ENCODE measurements around the gene ZFR2. TPM values are rescaled to one million over a fixed set of nuclear protein-coding genes. Genes with fewer than 3 reads are reported as not detected.

Gene ZFR2
- total RNA-seq, 4 donors from 2014 or later, result not detected

DNA sequence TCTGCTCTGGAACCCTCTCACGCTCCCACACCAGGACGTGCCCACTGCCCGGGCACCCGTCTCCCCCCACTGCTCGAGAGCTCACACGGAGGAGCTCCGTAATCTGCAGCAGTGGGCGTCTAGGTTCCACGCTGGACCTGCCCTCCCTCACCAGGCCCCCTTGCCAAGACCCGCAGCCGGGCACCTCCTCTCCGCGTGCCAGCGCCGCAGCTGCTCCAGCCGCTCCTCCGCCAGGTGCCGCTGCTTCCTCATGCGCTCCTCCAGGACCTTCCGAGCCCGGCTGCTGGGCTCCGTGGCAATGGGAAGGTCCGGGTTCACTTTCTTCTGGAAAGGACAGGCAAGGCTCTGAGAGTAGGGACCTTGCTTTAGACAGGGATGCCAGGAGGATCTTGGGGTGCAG lies 47.7 kb downstream of the ZFR2 start:
- Histone ChIP-seq H3K4me1 (peaks cover 0 to 4% (median 0%) of the 10 kb centered on the region in 4 donors), H3K27ac (no peak overlapping the region), H3K27me3 (peaks cover 6% of the 10 kb centered on the region), H3K9me3 (no peaks in the 10 kb centered on the region), H3K4me3 (no peak overlapping the region), H3K36me3 (no peaks in the 10 kb centered on the region)
- 81% methylated on average over 23 of the region's 23 CpGs; no CpG with 5 or more reads in 1 of the 2 donors for WGBS, 2 donors (ENCODE audit: low coverage in 1 of 2)
- no peak for DNase-seq
- intact Hi-C loops (cut with DNase I; ENCODE audit: low total_unique reads) (no loop called here), in situ Hi-C loops (cut with MboI; ENCODE audit: low pct_ligation_motif_present in 1 of 4, low pct_unique_long_range_greater_than_20kb in 1 of 4, low sequenced_read_pairs in 3 of 4) (no loop called here)
- TF ChIP-seq, protein P1, sequence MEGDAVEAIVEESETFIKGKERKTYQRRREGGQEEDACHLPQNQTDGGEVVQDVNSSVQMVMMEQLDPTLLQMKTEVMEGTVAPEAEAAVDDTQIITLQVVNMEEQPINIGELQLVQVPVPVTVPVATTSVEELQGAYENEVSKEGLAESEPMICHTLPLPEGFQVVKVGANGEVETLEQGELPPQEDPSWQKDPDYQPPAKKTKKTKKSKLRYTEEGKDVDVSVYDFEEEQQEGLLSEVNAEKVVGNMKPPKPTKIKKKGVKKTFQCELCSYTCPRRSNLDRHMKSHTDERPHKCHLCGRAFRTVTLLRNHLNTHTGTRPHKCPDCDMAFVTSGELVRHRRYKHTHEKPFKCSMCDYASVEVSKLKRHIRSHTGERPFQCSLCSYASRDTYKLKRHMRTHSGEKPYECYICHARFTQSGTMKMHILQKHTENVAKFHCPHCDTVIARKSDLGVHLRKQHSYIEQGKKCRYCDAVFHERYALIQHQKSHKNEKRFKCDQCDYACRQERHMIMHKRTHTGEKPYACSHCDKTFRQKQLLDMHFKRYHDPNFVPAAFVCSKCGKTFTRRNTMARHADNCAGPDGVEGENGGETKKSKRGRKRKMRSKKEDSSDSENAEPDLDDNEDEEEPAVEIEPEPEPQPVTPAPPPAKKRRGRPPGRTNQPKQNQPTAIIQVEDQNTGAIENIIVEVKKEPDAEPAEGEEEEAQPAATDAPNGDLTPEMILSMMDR (IDR thresholded peaks at IDR 0.05), result no peak
- TF ChIP-seq POLR2A (IDR thresholded peaks at IDR 0.05), result no peak
- TF ChIP-seq POLR2AphosphoS5 (IDR thresholded peaks at IDR 0.05), result no peak
- TF ChIP-seq EP300 (IDR thresholded peaks at IDR 0.05; ENCODE audit: low read depth), result no peak

DNA sequence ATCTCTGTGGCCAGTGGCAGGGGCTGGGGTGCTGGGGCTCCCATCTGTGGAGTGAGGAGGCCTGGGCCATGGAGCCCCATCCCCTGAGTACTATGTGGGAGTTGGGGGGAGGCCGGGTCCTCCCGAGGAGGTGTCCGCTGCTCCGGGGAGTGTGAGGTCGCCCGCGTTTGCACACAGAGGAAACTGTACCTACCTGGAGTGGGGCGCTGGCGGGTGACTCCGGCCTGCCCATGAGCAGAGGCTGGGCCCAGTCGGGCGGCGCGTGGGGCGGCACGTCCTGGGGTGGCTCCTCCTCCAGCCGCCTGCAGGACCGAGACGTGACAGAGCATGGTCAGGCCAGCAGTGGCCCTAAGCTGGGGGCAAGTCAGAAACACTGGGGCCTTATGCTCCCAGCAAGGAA lies 48.8 kb downstream of the ZFR2 start:
- TF ChIP-seq EP300 (IDR thresholded peaks at IDR 0.05; ENCODE audit: low read depth), result no peak
- no peak for TF ChIP-seq POLR2AphosphoS5 (IDR thresholded peaks at IDR 0.05)
- no peak for TF ChIP-seq POLR2A (IDR thresholded peaks at IDR 0.05)
- TF ChIP-seq, protein P1 (IDR thresholded peaks at IDR 0.05), result no peak
- in situ Hi-C loops (cut with MboI; ENCODE audit: low pct_ligation_motif_present in 1 of 4, low pct_unique_long_range_greater_than_20kb in 1 of 4, low sequenced_read_pairs in 3 of 4), result no loop called here
- Histone ChIP-seq H3K27me3 (peaks cover 6% of the 10 kb centered on the region), H3K9me3 (no peaks in the 10 kb centered on the region), H3K4me1 (peaks cover 0 to 4% (median 0%) of the 10 kb centered on the region in 4 donors), H3K4me3 (no peak overlapping the region), H3K36me3 (no peaks in the 10 kb centered on the region), H3K27ac (no peak overlapping the region)
- DNase-seq, result no peak
- intact Hi-C loops (cut with DNase I; ENCODE audit: low total_unique reads), result no loop called here
- 88% methylated on average over 19 of the region's 19 CpGs; no CpG with 5 or more reads in 1 of the 2 donors for WGBS, 2 donors (ENCODE audit: low coverage in 1 of 2)

DNA sequence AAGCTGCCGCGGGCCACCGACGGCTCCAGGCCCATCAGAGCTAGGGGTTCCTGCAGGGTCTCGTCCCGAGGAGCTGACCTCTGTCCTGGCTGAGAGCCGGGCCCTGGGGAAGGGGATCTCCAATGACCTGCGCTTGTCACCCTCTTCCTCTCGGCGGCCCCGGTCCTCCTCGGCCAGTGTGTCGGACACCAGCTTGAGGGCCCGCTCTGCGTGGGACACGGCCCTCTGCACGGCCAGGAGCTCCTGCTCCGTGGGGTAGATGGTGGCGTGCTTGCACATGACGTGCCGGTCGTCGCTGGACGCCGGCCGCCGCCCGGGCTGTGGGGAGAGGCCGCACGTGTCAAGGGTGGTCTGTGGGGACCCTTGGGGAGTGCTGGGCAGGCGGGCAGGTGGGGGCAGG lies 49.9 kb downstream of the ZFR2 start:
- H3K27me3 ChIP-seq, result peaks cover 6% of the 10 kb centered on the region
- H3K36me3 ChIP-seq, result no peaks in the 10 kb centered on the region
- H3K4me3 ChIP-seq, result no peak overlapping the region
- in situ Hi-C loops (cut with MboI; ENCODE audit: low pct_ligation_motif_present in 1 of 4, low pct_unique_long_range_greater_than_20kb in 1 of 4, low sequenced_read_pairs in 3 of 4), result no loop called here
- no peak overlapping the region for H3K27ac ChIP-seq
- intact Hi-C loops (cut with DNase I; ENCODE audit: low total_unique reads), result no loop called here
- WGBS, 2 donors (ENCODE audit: low coverage in 1 of 2), result 80% methylated on average over 27 of the region's 31 CpGs; no CpG with 5 or more reads in 1 of the 2 donors
- peaks cover 0 to 4% (median 0%) of the 10 kb centered on the region in 4 donors for H3K4me1 ChIP-seq
- DNase-seq, result no peak
- TF ChIP-seq POLR2AphosphoS5 (IDR thresholded peaks at IDR 0.05), result no peak
- no peak for TF ChIP-seq EP300 (IDR thresholded peaks at IDR 0.05; ENCODE audit: low read depth)
- no peak for TF ChIP-seq POLR2A (IDR thresholded peaks at IDR 0.05)
- TF ChIP-seq, protein P1 (IDR thresholded peaks at IDR 0.05), result no peak
- H3K9me3 ChIP-seq, result no peaks in the 10 kb centered on the region

DNA sequence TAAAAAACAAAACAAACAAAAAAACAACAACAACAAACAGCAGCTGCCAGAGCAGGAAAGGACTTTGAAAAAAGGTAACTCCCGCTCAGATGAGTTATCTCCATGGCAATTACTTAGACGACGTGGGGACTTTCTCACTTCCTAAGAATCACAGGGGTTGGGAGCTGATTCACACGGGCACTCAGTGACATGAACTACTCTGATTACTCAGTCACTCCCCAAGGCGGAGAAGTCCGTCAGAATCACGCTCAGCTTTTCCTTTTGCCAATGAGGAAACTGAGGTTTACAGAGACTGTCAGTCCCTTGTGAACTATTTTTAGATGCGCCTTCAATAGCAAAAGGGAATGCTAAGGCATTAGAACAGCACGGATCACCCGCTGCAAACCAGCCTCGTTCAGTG lies 50.4 kb downstream of the ZFR2 start:
- Histone ChIP-seq H3K4me1 (peaks cover 0 to 7% (median 0%) of the 10 kb centered on the region in 4 donors), H3K27me3 (peaks cover 6% of the 10 kb centered on the region), H3K4me3 (no peak overlapping the region), H3K9me3 (no peaks in the 10 kb centered on the region), H3K36me3 (no peaks in the 10 kb centered on the region), H3K27ac (no peak overlapping the region)
- no peak for DNase-seq
- intact Hi-C loops (cut with DNase I; ENCODE audit: low total_unique reads) (no loop called here), in situ Hi-C loops (cut with MboI; ENCODE audit: low pct_ligation_motif_present in 1 of 4, low pct_unique_long_range_greater_than_20kb in 1 of 4, low sequenced_read_pairs in 3 of 4) (no loop called here)
- 23% methylated on average over 11 of the region's 11 CpGs; no CpG with 5 or more reads in 1 of the 2 donors for WGBS, 2 donors (ENCODE audit: low coverage in 1 of 2)
- TF ChIP-seq, protein P1 (IDR thresholded peaks at IDR 0.05), result no peak
- TF ChIP-seq POLR2AphosphoS5 (IDR thresholded peaks at IDR 0.05) (no peak), EP300 (IDR thresholded peaks at IDR 0.05; ENCODE audit: low read depth) (no peak)

Measured in transverse colon (tissue), 4 donors.